NCI-H1105 (cell line): Measurements from ENCODE around the gene CATSPERD.
"Not testable (repeated sequence)": the region's sequence is repeated elsewhere in the genome, so short reads cannot be mapped to it uniquely, and the experiment has no call there.

Experiments
- DNase-seq: peaks from one replicate; lab custom pipeline; 2025; lab: John Stamatoyannopoulos, UW

Gene CATSPERD

GRCh38 chr19:5742051-5742450 lies 21.6 kb downstream of the CATSPERD start:
- DNase-seq: no peak

GRCh38 chr19:5743630-5744029 lies 23.2 kb downstream of the CATSPERD start:
- DNase-seq: no peak

GRCh38 chr19:5744999-5745398 lies 24.6 kb downstream of the CATSPERD start:
- DNase-seq: not testable (repeated sequence)

- peak; percentile 22 for DNase-seq
These were observed 28.5 kb downstream of the CATSPERD start for GRCh38 chr19:5748920-5749319.

- no peak for DNase-seq
These were observed 29.1 kb downstream of the CATSPERD start for GRCh38 chr19:5749505-5749904.

GRCh38 chr19:5751709-5752108 lies 31.3 kb downstream of the CATSPERD start:
- no peak for DNase-seq

- no peak for DNase-seq
These were observed 33.3 kb downstream of the CATSPERD start for GRCh38 chr19:5753743-5754142.

GRCh38 chr19:5762608-5763217 lies 42.3 kb downstream of the CATSPERD start:
- no peak for DNase-seq

- DNase-seq: no peak
These were observed 44.8 kb downstream of the CATSPERD start for GRCh38 chr19:5765220-5765619.

- DNase-seq: no peak
These were observed 47.5 kb downstream of the CATSPERD start for GRCh38 chr19:5767949-5768348.

GRCh38 chr19:5772416-5772815 lies 52.0 kb downstream of the CATSPERD start:
- no peak for DNase-seq

GRCh38 chr19:5773276-5773675 lies 52.8 kb downstream of the CATSPERD start:
- no peak for DNase-seq

GRCh38 chr19:5774921-5775320 lies 54.5 kb downstream of the CATSPERD start:
- DNase-seq: no peak

GRCh38 chr19:5775668-5776309 lies 55.4 kb downstream of the CATSPERD start:
- no peak for DNase-seq

GRCh38 chr19:5778402-5778801 lies 58.0 kb downstream of the CATSPERD start:
- DNase-seq: no peak

GRCh38 chr19:5780916-5781315 lies 60.5 kb downstream of the CATSPERD start:
- not testable (repeated sequence) for DNase-seq

GRCh38 chr19:5782322-5782721 lies 61.9 kb downstream of the CATSPERD start:
- no peak for DNase-seq

GRCh38 chr19:5782945-5783919 lies 62.8 kb downstream of the CATSPERD start:
- DNase-seq: no peak

- no peak for DNase-seq
These were observed 64.2 kb downstream of the CATSPERD start, which contains the start of gene PRR22 for GRCh38 chr19:5784581-5785147. Gene PRR22 (minus strand): TSS chr19:5784746. CDS start chr19:5784660, 86 bp downstream.

GRCh38 chr19:5785423-5785822 lies 65.0 kb downstream of the CATSPERD start:
- DNase-seq: no peak

GRCh38 chr19:5786593-5787408 lies 66.4 kb downstream of the CATSPERD start:
- no peak for DNase-seq
